ENCODE results near the gene ANO4.

ANO4 gene

DNA sequence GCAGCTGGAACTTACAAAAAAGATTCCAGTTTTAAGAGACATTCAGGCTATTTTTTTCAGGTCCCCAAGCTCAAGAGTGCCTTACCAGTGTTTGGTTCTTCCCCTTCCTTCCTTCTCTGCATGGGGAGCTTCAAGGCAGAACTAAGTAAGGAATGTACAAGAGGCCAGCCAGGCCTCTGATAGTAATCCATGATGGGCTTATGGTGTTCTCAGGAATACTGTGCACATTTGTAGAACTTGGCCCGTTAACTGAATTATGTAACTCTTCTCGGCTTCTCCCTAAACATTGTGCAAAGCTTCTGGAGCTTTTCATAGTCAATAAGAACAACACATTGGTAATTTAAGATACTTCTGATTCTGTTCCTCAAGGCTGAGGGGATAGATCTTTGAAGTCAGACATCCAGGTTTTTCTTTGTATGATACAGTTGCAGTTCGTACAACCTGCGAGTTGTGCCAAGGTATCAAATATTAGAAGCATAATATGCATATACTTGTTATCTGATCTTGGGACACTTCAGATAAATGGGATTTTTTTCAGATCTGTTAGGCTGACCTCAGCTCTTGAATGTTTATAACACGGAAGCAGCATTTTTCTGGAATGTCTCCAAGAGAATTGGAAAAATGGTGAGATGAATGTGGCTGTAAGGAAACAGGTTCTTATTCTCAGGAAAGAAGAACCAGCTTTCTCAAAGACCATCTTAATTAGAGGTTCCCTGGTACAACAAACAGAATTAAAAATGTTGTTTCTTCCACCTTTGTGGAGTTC, 148.6 kb downstream of the ANO4 start:
- no peak for DNase-seq

DNA sequence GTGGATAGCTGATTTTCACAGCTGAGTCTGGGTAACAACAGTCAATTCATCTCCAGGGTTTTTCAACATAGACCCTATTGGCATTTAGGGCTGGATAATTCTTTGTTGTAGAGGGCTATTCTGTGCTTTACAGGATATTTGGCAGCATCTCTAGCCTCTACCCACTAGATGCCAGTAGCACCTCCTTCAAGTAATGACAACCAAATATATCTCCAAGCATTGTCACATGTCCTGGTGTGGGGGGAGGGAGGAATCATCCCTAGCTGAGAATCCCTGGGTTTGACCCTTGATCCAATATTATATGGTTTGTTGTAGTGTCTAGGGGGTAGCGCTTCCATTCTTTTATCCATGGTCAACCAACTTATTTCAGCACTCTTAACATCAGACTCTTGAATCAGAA, 157.2 kb downstream of the ANO4 start:
- DNase-seq, result no peak

DNA sequence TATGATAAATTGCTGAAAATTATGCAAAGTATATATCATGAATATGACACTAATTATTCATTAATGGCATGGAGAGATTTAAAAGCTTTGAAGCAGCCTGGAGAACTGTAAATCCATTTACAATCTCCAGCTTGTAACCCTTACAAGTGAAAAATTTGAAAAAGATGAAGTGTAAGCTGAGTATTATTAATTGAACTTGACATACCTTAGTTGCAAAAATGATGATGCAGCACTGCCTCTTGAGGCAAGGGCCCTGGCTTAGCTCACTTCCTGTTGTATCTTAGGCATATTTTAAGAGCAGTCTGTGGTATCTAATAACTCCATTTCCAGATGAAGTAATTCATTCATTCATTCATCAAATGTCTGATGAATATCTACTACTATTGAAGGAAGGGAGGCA, 158.6 kb downstream of the ANO4 start:
- DNase-seq, result no peak

DNA sequence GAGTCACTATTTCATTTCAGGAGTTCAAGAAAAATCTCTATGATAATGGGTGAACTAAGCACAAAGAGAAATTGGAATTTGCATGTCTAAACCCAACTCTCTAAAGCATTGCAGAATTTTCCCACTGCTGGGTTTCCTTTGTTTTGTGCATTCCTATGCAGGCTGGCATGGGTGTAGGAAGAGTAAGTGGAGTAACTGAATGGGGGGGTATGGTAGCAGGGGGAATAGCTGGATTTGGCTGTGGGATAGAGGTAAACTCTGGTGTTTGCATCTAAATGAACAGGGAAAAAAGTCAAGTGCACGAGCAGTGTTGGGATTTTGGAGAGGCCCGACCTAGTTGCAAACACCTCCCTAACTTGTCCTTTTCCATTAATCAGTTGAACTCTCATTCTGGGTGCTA, 159.1 kb downstream of the ANO4 start:
- DNase-seq, result no peak

DNA sequence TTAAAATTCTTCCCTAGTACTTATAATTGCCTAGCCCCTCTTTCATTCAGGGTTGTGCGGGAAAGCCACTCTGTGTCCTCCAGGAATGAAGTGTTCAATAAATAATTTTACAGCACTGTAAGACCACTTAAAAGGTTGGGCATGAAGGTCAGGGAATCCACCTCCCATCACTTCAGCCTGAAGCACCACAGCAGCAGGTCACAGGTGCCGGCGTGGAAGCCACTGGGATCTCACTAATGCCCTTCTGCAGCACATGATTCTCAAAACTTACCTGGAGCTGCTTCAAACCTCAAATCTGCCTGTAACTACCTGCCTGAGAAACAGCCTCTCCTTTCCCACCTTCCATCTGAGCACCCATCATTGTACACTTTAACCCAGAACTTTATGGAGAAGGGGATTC, 159.5 kb downstream of the ANO4 start:
- no peak for DNase-seq

DNA sequence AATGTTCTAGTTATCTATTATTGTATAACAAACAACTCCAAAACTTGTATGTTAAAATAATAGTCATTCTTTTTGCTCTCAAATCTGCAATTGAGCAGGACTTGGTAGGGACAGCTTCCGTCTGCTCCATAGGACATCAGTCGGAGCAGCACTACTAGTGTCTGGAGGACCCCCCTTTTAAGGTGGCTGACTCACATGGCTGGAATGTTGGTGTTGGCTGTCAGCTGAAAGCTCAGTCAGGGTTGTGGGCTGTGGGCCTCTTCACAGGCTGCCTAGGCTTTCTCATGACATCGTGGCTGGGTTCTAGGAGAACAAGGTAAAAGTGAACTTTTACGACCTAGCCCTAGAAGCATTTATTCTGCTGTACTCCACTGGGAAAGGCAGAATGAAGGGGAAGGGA, 160.6 kb downstream of the ANO4 start:
- no peak for DNase-seq

DNA sequence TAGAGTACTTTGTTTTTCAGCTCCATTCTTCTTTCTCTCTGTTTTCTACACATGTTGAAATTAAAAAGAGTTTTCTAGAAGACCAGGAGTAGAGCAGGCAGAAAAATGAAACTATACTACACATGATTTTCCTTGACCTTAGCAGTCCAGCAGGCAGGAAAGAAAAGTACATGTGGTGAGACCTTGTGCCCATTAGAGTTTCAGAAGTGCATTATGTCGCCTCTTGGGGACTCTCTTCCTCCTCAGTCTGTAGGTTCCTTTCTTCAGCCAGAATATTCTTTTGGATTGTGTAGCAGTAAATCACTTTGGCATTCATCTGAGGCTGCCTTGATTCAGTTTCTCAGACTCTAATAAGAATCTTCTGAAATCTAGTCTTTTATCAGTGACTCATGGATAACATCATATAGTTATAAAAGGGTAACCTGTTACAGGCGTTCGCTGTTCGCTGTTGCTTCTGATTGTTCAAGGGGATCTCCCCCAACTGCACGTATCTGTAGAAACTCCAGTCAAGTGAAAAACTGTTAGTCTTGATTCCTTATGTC, 161.8 kb downstream of the ANO4 start:
- no peak for DNase-seq

DNA sequence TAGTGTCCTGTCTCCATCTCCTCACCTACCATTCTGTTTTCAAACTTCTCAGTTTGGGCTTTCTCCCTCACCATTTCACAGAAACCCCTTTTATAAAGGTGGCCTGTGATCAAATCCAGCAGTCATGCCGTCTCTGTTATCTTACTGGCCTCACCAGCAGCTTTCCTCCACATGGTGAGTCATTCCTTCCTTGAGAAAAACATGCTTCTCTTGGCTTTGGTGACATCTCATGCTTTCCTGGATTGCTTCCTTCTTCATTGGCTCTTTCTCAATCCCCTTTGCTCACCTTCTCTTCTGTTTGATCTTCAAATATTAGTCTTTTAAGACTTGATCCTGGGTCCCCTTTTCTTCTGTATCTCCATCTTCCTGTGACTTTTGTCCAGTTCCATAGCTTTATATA, 164.9 kb downstream of the ANO4 start:
- no peak for DNase-seq

DNA sequence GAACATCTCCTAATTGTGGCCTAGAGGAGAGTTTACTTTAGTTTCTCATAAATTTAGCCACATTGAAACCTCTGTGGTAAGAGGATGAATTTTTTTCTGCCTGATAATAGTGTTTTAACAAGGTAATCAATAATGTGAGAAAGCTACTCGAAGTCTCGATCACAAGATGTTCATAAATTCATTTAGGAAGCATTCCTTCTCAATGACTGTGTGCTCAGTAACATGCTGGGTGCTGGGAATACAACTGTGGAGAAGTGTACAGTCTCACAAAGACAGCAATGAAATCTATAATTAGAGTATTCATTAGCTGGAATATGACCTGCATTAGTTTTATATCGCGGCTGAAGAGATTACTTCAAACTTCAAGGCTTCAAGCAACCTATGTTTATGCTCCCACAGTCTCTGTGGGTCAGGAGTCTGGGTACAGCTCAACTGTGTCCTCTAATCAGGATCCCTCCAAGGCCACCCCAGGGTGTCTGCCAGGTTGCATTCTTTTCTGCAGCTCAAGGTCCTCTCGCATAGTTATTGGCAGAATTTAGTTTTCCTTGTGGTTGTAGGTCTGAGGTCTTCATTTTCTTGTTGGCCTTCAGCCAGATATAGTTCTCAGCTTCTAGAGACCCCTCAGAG, 167.6 kb downstream of the ANO4 start:
- DNase-seq, result no peak

DNA sequence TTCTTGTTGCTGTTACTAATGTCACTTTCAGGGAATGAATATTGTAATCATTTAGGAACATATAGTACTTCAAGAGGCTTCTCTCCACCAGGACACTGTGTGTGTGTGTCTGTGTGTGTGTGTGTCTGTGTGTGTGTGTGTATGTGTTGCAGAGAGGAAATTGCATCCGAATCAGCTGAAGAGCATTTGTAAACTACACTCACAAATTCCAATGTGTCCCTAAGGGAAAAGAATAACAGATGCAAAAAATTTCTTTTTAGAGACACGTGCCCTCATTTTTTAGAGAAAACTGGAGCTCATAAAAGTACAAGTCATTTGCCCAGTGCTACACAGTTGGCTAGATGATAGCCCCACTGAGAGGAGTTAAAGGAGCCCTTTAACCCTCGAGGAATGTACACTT, 168.8 kb downstream of the ANO4 start:
- DNase-seq, result no peak

DNA sequence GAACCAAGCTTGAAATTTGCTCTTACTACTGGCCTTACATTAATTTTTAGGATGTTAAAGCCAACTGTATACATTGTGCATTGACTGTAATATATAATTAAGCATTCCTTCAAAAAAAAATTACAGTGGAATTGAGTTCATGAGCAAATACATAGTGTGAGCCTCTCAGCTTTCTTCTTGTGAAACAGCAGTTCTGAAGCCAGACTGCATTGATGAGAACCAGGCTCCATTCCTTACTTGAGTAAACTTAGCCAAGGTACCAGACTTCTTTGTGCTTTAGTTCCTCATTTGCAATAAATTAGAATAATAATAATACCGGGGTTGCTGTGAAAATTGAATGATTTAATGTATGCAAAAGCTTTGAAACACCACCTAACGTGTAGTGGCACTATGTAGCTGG, 169.5 kb downstream of the ANO4 start:
- DNase-seq, result no peak

DNA sequence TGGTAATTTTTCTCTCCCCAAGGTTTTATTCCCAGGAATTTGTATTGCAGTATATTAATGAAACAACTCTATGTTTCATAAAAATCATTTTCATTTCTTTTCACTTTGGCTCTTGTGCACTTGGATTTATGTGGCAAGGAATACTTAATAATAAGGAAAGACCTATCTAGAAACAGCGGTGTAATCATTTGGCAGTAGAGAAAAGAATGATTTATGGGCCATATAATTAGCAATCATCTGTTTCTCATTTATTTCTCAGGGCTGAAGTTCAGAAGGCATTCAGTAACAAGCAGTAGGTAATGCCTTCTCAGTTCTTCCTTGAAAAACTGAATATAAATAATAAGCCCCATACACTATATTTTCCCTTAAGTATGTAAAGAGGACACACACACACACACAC, 172.6 kb downstream of the ANO4 start:
- DNase-seq, result no peak

DNA sequence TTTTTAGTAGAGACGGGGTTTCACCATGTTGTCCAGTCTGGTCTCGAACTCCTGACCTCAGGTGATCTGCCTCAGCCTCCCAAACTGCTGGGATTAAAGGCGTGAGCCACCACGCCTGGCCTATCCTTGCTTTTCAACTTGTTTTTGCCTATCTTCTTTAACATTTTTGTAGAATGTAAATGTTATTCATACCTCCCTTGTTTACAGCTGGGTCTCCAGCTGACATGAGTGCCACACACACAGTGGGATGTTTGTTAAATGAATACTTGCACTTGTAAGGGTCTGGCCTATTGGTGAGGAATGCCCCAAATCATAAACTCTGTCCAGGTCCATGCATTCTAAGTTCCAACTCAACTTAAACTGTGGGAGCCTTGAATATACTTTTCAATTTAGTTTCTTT, 176.3 kb downstream of the ANO4 start:
- DNase-seq, result no peak

DNA sequence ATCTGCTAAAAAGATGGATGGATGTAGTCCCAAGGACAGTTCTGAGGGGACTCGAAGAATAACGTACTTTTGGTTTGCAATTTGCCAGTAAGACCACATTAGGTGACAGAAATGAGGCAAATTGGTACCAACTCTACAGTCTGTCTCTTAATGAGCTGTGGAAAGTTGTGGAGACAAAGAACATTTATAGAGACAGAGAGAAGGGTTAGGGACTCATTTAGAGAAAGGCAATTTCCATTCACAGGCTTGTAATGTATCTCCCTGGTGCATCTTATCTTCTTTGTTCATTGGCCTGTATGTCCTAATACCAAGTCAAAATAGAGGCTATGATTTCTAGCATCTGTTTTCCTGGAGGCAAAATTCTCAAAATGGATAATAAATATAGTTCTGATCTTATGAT, 177.5 kb downstream of the ANO4 start:
- DNase-seq, result no peak

DNA sequence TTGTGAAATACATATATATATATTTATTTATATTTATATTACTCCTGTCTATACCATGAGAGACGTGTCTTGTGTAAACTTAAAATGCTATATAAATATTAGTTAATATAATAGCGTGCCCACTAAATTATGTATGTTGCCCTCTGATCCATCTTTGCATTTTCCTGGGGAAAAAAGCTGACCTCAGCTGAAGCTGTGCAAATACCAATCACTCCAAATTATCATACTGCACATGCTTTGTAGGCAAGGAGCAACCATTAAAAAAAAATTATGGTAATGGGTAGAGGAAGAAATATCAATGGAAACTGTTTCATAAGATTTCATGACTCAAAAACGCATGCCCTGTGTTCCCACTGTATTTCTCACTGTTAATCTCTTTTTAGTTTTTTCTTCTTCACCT, 179.8 kb downstream of the ANO4 start:
- DNase-seq, result no peak

DNA sequence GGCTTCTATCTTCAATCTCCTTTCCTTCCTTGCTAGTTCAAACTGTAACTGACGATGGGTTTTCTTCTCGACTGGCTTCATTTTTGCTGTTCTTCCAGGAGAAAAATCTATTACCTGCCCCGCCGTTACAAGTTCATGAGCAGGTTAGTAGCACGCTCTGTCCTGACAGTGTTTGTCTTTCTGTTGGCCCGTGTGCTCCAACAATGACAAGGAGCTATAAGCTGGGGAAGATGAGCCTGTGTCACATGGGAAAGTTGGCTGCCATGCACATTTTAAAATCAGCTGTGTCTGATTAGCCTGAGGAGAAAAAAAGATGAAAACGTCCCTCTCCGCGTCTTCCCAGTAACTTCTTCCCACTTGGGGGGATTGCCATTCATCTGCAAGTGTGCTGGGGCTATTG, 180.2 kb downstream of the ANO4 start:
- DNase-seq, result no peak

DNA sequence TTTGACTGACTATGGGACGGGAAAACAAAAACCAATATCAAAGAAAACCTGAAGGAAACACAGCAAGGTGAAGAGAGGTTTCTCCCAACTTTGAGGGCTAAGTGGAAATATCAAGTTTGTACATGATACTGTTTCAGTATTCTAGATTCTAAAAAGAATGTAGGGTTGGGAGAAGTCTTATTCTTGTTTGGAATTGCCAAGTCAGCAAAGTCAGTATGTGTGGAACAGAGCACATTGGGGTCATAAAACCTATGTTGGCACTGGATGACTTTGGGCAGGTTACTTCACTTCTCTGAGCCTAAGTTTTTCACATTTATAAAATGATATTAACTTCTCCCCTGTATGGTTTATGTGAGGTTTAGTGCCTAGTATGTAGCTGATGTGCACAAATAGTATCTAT, 182.2 kb downstream of the ANO4 start:
- DNase-seq, result no peak

DNA sequence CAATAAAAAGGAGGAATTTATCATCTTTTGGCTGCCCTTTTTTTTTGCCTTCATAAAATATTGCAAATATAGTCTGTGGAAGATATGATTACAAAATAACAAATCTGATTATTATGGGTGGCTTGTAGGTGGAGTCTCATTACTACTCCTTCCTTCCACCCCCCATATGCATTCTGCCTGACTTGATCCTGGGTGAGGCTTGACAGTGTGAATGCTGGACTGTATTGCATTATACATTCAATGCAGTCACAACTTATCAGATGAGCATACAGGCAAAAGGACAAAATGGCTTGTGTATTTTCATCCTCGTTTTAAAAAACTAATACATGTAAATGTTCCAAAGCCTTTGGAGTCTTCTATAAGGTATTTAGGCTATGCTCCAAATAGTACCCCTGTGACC, 186.3 kb downstream of the ANO4 start:
- no peak for DNase-seq

DNA sequence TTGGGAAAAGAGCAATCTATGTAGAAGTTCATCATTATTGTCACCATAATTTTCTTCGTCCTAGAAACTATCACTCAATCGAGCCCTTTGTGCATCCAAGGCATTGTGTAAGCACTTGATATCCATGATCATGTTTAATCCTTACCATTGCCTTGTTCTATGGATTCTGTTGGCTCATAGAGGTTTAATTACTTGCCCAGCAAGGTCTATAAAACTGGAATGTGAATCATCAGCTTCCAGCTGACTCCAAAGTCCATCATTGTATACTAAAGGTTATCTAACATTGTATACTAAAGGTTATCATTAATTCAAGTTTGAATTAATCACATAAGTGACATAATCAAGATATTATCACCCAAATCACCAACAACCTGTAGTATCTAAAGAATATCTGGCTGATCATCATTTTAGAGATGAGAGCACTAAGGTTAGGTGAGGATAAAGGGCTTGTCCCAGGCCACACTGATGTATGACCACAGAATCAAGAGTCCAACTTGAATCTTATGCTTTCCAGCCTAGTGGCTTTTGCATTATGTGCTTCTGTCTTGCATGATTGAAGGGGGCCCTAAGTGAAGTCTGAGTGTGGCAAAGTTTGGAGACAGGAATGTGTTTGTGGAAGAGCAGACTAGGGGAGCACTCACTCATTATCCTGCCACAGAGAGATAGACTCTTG, 188.1 kb downstream of the ANO4 start:
- no peak for DNase-seq

DNA sequence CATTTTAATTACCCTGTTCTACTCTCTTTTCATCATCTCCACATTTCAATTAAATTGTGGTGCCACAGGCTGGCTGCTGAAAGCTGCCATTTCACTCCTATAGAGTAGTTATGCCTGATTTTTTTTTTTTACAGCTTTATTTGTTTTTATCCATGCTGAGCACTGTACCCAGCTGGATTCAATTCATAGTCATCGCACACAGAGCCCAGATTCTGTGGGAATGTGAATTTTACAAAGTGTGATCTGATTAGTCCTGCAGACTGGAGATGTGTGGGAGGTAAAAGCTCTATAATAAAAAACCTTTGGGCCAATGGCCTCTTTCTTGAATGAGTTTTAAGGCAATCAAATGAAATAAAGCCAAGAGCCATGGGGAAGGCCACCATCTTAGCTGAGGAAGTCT, 190.2 kb downstream of the ANO4 start:
- DNase-seq, result no peak

DNA sequence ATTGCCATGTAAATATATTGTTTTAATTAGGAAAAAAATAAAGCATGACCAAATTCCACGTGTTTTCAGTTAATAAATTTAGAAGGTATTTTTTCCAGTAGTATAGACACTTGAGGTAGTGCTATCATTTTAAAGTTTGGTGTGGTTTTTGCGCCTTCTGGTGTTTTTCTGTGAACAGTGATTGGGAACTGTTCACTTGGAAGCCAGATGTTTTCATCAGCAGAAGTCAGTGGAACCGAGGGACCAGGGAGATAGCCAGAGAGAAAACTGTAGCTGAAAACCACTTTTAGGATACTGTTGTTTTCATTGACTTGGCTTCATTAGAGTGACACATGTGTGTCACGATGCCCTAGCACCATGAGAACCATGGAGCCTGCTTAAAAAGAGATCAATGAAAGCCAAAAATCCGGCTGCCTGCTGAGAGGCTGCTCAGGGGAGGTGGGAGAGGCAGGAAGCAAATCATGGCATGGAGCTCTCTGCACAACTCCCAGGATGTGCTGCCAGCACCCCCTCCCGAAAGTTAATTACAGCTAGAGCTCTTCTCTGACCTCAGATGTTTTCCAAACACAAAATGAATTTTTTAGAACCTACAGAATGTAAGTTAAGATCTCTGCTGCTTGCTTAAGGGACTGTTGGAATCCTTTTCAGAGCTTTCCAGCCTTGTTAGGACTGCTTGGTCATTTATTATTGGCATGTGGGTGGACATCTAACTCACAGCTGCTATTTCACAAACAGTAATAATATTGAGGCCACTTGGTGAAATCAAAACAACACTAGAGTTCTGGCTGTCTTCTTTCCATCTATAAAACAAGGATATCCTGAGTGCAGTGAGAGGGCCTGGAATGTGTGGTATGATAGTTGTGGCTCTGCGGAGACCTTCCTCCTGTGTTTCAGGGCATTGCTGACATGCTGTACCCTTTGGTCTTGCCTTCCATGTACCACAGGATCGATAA, 192.3 kb downstream of the ANO4 start:
- DNase-seq, result no peak

Measured in hypothalamus (tissue), 51 donors.